Measurements from ENCODE around the gene MPC2.

The MPC2 gene

GRCh38 chr1:167924543-167925231, 12.2 kb downstream of the MPC2 start:
- TF ChIP-seq, protein P1, sequence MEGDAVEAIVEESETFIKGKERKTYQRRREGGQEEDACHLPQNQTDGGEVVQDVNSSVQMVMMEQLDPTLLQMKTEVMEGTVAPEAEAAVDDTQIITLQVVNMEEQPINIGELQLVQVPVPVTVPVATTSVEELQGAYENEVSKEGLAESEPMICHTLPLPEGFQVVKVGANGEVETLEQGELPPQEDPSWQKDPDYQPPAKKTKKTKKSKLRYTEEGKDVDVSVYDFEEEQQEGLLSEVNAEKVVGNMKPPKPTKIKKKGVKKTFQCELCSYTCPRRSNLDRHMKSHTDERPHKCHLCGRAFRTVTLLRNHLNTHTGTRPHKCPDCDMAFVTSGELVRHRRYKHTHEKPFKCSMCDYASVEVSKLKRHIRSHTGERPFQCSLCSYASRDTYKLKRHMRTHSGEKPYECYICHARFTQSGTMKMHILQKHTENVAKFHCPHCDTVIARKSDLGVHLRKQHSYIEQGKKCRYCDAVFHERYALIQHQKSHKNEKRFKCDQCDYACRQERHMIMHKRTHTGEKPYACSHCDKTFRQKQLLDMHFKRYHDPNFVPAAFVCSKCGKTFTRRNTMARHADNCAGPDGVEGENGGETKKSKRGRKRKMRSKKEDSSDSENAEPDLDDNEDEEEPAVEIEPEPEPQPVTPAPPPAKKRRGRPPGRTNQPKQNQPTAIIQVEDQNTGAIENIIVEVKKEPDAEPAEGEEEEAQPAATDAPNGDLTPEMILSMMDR (IDR thresholded peaks at IDR 0.05; ENCODE audit: low read depth, low read length), result no peak
- Histone ChIP-seq H3K27me3 (ENCODE audit: insufficient read depth, low read depth, severe bottlenecking) (no peaks in the 10 kb centered on the region), H3K27ac (no peak overlapping the region), H3K4me3 (ENCODE audit: low read depth, low read length) (no peak overlapping the region), H3K9me3 (ENCODE audit: severe bottlenecking) (no peaks in the 10 kb centered on the region), H3K36me3 (no peaks in the 10 kb centered on the region)
- no peak for DNase-seq

DNA sequence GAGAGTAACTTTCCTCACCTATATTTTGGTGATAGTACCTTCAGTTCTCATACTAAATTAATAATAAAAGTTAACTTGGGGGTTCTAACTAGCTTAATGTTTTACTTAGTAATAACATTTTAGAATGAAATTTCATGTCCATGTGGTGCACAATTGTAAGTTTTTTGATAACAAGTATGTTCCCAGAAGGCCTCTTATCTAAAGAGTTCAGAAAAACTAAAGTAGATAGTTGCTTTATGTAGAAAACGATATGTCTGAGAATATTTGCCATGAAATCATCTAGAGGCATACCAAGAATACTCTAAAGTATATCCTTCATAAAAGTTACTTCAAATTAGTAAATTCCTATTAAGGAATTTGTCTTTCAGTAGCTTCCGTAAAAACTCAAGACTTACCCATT, 12.8 kb downstream of the MPC2 start:
- H3K27me3 ChIP-seq (ENCODE audit: insufficient read depth, low read depth, severe bottlenecking), result no peaks in the 10 kb centered on the region
- H3K9me3 ChIP-seq (ENCODE audit: severe bottlenecking), result no peaks in the 10 kb centered on the region
- no peaks in the 10 kb centered on the region for H3K36me3 ChIP-seq
- TF ChIP-seq, protein P1 (IDR thresholded peaks at IDR 0.05; ENCODE audit: low read depth, low read length), result no peak
- no peak overlapping the region for H3K4me3 ChIP-seq (ENCODE audit: low read depth, low read length)
- no peak for DNase-seq
- no peak overlapping the region for H3K27ac ChIP-seq

GRCh38 chr1:167923324-167924056, 13.4 kb downstream of the MPC2 start:
- H3K9me3 ChIP-seq (ENCODE audit: severe bottlenecking), result no peaks in the 10 kb centered on the region
- no peak overlapping the region for H3K4me3 ChIP-seq (ENCODE audit: low read depth, low read length)
- TF ChIP-seq, protein P1 (IDR thresholded peaks at IDR 0.05; ENCODE audit: low read depth, low read length), result no peak
- no peak for DNase-seq
- H3K27me3 ChIP-seq (ENCODE audit: insufficient read depth, low read depth, severe bottlenecking), result no peaks in the 10 kb centered on the region
- no peak overlapping the region for H3K27ac ChIP-seq
- H3K36me3 ChIP-seq, result no peaks in the 10 kb centered on the region

GRCh38 chr1:167922611-167923074, 14.2 kb downstream of the MPC2 start:
- no peak overlapping the region for H3K4me3 ChIP-seq (ENCODE audit: low read depth, low read length)
- H3K27ac ChIP-seq, result no peak overlapping the region
- H3K27me3 ChIP-seq (ENCODE audit: insufficient read depth, low read depth, severe bottlenecking), result no peaks in the 10 kb centered on the region

GRCh38 chr1:167922023-167922422, 14.8 kb downstream of the MPC2 start:
- Histone ChIP-seq H3K27me3 (ENCODE audit: insufficient read depth, low read depth, severe bottlenecking) (no peaks in the 10 kb centered on the region), H3K36me3 (no peaks in the 10 kb centered on the region), H3K27ac (no peak overlapping the region), H3K9me3 (ENCODE audit: severe bottlenecking) (no peaks in the 10 kb centered on the region), H3K4me3 (ENCODE audit: low read depth, low read length) (no peak overlapping the region)
- no peak for DNase-seq
- TF ChIP-seq, protein P1 (IDR thresholded peaks at IDR 0.05; ENCODE audit: low read depth, low read length), result no peak

More at GRCh38 chr1:167922611-167923074, 14.2 kb downstream of the MPC2 start:
- no peaks in the 10 kb centered on the region for H3K9me3 ChIP-seq (ENCODE audit: severe bottlenecking)
- DNase-seq, result no peak
- TF ChIP-seq, protein P1 (IDR thresholded peaks at IDR 0.05; ENCODE audit: low read depth, low read length), result no peak
- H3K36me3 ChIP-seq, result no peaks in the 10 kb centered on the region

Measured in WERI-Rb-1 (cell line).